ENCODE results near the gene SMKR1. TPM values are rescaled to one million over a fixed set of nuclear protein-coding genes. Genes with fewer than 3 reads are reported as not detected.
"Not testable (repeated sequence)": the region's sequence is repeated elsewhere in the genome, so short reads cannot be mapped to it uniquely, and the experiment has no call there.

The SMKR1 gene
- total RNA-seq, 2 donors from 2014 or later: not detected

DNA sequence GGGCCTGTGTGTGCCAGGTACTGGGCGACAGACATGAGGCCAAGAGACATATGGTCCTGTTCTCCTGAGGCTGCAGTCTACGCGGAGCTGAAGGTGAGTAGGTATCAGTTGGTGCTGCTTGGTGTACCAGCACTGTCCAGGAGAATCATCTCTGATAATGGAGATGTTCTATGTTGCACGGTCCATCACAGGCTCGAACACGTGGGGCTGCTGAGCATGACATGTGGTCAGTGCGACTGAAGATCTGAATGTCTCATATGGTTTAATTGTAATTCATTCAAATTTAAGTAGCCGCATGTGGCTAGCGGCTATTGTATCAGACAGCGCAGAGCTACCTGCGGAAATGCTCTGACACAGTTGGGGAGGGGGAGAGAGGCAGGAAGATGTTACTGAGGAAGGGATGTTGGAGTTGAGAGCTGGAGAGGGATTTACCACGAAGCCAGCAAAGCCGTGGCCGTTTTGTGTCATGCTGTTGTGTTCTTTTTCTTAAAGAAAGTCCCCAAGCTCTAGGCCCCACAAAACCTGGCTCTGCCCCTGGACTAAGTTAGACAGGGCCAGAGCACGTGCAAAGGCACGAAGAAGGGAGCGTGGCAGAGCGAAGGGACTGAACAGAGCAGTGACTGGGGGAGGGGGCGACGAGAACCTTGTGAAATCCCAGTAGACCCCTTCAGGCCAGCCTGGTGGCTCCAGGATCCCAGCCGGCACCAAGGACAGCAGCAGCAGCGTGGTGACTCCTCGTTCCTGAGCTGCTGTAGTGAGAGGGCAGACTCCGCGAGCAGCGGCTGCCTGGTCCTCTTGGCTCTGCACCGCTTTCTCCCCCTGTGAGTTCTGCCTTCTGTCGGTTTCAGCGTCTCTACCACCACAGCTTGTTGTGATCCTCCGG is 20.0 kb downstream of the SMKR1 start:
- DNase-seq (ENCODE audit: low spot score): no peak
- intact Hi-C loops (cut with DNase I): no loop called here

DNA sequence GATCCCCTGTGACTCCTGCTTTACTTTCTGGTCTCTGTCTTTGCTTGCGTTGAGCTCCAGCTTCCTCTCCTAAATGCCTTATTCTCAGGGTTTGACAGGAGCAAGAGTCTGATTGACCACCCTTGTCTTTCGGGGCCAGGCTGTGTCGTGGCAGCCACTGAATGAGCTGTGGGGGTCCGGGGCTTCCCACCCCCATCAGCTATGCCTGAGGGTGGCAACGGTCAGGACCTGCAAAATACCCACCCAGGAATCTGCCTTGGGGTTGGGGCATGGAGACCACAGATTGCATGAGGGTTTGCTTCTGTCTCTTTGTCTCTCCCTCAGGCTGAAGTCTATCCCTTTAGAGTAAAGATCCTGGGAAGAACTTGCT is 20.6 kb downstream of the SMKR1 start:
- no peak for DNase-seq (ENCODE audit: low spot score)
- intact Hi-C loops (cut with DNase I): no loop called here

DNA sequence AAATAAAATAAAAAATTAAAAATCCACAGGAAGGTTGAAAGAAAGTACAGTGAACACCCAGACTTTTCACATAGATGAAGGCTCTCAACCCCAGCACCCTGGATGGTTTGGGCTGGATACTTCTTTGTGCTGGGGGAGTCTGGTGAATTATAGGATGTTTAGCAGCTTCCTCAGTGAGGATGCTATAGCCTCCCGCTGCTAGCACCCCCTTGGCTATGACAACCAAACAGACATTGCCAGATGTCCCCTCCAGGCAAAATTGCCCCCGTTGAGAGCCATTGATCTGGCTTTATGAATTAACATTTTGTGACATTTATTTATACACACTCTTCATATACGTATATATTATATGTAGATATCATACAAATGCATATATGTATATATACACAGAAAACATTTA is 21.6 kb downstream of the SMKR1 start:
- DNase-seq (ENCODE audit: low spot score): no peak
- intact Hi-C loops (cut with DNase I): no loop called here

DNA sequence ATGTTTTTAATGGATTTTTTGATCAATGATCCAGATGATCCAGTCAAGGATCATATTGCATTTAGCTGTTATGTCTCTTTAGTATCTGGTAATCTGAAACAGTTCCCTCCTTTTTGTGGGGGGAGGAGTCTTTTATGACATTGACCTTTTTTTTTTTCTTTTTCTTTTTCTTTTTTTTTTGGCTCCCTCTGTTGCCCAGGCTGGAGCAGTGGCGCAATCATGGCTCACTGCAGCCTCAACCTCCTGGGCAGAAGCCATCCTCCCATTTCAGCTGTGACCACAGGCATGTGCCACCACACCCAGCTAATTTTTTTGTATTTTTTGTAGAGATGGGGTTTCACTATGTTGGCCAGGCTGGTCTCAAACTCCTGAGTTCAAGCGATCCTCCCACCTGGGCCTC is 22.1 kb downstream of the SMKR1 start:
- intact Hi-C loops (cut with DNase I): not testable (repeated sequence)
- DNase-seq (ENCODE audit: low spot score): peak; percentile 84

DNA sequence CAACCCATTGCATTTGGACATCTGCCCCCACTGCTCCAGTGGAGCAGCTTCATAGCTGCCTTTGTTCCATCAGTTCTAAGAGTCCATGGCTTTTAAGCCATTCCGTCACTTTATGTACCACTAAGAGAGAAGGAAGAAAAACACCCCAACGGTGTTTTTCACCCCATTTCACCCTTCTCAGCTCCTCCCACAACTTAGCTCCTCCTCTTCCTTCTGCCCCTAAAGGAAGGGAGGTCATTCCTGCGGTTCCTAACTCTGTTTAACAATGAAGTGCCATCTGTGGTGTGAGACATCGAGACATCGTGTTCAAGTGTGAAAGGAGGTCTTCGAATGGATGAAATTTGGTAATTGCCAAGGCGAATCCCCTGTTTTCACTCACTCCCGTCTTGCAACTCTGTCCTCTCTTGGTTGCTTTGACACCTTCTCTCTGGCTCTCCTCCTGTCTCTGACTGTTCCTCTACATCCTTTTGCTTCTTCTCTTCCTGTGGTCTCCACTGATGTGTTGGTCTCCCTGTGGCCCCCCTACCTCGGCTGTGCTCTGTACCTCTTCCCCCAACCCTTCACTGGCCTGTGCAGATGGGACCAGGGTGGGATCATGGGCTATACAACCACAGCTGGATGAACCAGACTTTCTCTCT is 23.0 kb downstream of the SMKR1 start:
- intact Hi-C loops (cut with DNase I): no loop called here
- DNase-seq (ENCODE audit: low spot score): no peak

DNA sequence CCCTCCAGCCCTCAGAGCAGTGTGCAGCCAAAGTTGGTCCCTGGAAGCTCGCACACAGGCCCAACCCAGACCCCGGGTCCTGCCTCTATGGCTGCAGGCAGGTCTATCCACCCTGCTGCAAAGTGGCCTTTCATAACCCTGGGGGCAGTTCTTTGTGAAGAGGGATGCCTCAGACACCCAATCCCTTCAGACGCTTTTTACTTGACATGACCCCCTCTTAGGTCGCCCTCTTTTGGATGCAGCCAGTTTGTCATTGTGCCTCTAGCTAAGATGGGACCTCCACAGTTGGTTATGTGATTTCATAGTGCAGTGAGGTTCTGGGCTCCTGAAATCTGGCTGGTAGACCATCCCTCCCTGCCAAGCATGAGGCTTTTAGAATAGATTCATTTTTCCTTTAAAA is 27.3 kb downstream of the SMKR1 start:
- intact Hi-C loops (cut with DNase I): no loop called here
- no peak for DNase-seq (ENCODE audit: low spot score)

DNA sequence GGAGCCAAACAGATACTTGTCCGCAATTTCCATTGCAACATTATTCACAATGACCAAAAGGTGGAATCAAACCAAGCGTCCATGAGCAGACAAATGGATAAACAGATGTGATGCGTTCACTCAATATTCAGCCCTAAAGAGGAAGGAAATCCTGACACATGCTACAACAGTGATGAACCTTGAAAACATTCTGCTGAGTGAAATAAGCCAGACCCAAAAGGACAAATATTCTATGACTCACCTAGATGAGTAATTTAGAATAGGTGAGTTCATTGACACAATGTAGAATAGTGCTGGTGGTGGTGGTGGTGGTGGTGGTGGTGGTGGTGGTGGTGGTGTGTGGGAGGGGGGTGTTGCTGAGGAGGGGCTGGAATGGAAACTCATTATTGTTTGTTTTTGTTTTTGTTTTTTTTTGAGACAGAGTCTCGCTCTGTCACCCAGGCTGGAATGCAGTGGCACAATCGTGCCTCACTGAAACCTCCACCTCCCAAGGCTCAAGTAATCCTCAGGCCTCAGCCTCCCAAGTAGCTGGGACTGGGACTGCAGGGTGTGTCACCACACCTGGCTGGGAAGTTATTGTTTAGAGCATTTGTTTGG is 28.6 kb downstream of the SMKR1 start:
- intact Hi-C loops (cut with DNase I): no loop called here
- DNase-seq (ENCODE audit: low spot score): no peak

DNA sequence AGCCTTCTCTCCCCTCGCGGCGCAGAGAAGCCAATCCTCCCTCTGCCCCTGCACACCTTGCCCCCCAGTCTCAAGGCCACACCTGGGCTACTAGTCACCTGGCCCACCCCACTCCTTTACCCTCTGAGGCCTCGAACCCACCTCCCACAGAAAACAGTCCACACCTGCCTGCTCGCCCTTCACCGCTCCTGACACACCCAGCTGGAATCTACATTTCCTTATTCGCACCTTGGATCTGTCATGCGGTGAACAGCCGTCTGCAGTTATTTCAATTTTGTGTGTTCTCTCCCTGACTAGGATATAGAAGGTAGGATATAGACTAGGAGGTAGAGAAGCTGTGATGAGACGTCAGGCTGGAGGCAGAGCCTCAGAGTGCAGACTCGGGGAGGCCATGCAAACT is 29.4 kb downstream of the SMKR1 start:
- intact Hi-C loops (cut with DNase I): no loop called here
- DNase-seq (ENCODE audit: low spot score): no peak

DNA sequence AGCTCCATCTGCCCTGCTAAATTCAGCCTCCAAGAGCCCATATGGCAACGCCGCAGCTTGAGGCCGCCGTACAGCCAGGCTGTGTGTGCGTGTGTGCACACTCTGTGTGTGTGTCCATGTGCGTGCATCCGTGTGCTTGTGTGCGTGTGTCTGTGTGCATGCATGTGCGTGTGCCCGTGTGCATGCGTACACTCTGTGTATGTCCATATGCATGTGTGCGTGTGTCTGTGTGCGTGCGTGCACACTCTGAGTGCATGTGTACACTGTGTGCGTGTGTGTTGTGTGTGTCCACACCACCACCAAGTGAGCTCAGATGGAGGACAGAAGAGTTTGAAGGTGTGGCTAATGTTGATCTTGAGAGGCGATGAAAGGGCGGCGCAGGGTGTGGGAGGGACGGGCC is 30.0 kb downstream of the SMKR1 start:
- DNase-seq (ENCODE audit: low spot score): no peak
- intact Hi-C loops (cut with DNase I): no loop called here

DNA sequence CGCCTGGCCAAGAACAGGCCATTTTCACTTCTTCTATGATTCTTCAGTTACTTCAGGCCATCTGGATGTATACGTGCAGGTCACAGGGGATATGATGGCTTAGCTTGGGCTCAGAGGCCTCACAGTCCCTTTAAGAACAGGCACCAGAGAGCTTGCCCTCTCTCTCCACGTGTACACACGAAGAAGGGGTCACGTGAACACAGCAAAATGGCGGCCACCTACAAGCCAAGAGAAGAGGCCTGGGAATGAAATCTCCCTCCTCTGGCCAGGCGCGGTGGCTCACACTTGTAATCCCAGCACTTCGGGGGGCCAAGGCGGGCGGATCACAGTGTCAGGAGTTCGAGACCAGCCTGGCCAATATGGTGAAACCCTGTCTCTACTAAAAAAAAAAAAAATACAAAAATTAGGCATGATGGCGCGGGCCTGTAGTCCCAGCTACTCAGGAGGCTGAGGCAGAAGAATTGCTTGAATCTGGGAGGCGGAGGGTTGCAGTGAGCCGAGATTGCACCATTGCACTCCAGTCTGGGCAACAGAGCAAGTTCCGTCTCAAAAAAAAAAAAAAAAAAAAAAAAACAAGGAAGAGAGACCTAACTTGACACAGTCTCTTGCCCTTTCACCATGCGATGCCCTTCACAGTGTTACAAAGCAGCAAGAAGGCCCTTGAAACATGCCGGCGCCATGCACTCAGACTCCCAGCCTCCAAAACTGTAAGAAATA is 32.4 kb downstream of the SMKR1 start:
- DNase-seq (ENCODE audit: low spot score); intact Hi-C loops (cut with DNase I): not testable (repeated sequence)

DNA sequence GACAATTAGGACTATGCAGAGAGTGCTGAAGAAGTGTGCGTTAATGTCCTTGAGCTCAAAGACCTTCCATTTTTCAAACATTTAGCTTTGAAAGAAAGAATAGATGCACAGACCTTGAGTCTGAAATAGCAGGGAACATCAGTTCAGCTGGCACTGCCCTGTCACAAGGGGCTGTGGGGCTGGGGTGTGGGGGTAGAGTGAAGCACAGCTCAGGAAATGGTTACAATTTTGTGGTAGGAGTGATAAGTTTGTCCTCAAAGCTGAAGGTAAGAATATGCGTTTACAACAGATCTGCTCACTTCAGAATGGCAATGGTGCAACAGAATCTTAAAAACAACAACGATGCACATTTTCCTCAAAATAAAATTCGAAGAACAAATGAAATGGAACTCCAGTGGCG is 33.6 kb downstream of the SMKR1 start:
- intact Hi-C loops (cut with DNase I): no loop called here

DNA sequence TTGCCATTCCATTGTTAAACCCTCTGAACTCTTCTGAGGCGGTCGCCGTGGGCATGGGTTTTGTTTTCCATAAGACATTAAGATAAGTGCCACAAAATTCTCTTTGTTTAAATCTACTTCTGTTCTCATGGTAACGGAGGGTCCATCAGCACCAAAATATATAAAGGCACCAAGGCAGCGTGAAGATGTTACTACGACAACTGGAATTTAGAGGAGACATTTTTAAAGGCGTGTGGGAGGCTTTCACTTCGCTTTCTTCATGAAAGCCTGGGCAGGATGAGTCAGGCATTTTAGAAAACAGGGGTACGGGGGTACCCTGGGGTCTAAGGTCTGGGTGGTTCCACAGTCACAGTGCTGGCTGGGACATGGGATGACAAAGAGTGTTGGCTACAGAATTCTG is 34.0 kb downstream of the SMKR1 start:
- no peak for DNase-seq (ENCODE audit: low spot score)
- intact Hi-C loops (cut with DNase I): no loop called here

More for the DNA sequence above, 33.6 kb downstream of the SMKR1 start:
- no peak for DNase-seq (ENCODE audit: low spot score)

DNA sequence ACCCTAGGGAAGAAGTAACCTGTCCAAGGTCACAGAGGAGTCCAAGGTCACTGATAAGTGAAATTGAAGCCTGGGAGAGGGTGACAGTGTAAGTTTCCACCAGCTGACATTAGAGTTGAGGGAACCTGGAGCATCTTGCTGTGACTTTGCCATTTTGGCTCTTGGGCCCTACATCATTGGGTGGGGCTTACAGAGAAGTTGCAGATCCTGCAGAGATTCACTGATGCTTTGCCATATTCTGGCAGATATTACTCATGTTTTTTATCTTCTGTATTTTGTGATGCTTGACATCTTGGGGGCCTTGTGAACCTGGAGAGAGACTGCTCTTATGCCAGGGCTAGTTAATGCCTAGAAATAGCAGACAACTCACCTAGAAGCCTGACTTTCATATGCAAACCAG is 36.5 kb downstream of the SMKR1 start:
- intact Hi-C loops (cut with DNase I): no loop called here
- DNase-seq (ENCODE audit: low spot score): no peak

DNA sequence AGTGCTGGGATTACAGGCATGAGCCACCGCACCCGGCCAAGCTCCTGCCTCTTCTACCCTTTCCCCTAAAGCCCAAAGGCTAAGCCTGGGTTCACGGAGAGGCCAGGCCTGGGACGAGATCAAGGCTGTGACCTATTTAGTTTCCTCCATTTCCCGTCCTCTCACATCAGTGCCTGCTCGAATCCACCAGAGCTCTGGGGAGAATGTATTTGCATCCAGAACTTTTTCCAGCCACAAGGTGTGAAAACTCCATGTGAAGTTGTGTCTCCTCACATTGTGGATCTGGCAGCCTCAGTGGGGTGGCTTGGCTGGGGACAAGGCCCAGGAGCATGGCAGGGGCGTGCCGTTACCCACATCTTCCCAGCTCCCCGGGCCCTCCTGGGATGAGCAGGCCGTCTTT is 38.0 kb downstream of the SMKR1 start:
- intact Hi-C loops (cut with DNase I): no loop called here
- no peak for DNase-seq (ENCODE audit: low spot score)

DNA sequence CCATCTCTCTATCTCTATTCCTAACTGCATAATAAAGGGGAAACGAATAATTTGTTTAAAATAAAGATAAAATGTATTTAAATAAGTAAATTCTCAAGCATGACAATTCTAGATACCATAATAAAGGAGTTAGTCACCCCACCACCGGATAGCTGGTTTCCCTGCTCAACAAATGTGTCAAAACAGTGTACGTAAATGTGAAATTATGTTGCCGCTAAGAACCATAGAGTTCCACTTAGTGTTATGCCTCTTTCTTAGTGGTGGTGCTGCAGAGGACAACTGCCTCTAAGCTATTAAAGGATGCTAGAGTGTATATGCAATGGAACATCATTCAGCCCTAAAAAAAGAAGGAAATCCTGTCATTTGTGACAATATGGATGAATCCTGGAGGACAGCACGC is 42.4 kb downstream of the SMKR1 start:
- DNase-seq (ENCODE audit: low spot score): no peak
- intact Hi-C loops (cut with DNase I): no loop called here

DNA sequence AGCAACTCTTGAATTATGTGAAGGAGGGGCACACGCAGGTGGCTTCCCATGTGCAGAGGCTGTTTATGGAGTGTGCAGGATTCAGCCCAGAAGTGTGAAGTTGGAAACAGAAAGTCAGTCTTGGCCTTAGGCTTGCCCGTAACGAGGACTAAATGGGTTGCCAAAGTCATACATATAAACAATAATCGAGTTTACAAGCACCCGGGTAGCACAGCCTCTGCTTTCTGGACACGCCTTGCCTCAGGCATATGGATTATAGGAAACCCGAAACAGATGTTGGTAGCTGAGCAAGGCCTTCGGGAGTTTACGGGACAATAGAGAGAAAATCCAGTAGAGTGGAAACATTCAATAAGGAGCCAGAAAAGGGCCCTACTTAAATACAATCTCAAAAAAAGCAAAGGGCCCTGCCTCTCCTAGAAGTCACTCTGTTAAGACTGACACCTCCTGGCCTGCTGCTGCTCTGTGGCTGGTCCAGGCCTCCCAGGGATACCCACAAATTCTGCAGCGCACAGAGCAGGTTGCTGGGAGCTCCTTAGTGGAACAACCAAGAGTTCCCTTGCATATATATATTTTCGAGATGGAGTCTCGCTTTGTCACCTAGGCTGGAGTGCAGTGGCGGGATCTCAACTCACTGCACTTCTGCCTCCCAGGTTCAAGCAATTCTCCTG is 48.5 kb downstream of the SMKR1 start:
- DNase-seq (ENCODE audit: low spot score): peak; percentile 1
- intact Hi-C loops (cut with DNase I): no loop called here

DNA sequence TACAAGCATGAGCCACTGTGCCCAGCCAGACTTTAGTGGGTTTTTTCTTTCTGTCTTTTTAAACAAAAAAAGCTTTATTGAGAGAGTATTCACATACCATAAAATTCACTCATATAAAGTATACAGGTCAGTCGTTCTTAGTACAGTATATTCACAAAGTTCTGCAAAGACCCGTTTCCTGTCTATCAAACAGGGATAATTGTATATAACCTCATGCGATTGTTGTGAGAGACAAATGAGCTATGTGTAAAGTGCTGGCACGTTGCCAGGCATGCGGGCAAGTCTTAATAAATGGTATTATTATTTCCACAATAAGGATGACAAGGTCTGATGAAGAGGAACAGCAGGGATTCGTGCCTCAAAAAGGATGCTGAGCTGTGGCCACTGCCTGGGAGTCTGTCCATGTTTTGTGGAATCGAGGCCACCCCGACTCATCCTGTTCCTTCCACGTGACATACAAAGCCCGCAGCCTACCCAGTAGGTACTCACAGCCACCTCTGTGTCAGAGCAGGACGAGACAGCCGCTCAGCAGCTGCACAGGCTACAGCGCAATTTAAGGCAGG is 51.6 kb downstream of the SMKR1 start:
- DNase-seq (ENCODE audit: low spot score): no peak
- intact Hi-C loops (cut with DNase I): no loop called here

DNA sequence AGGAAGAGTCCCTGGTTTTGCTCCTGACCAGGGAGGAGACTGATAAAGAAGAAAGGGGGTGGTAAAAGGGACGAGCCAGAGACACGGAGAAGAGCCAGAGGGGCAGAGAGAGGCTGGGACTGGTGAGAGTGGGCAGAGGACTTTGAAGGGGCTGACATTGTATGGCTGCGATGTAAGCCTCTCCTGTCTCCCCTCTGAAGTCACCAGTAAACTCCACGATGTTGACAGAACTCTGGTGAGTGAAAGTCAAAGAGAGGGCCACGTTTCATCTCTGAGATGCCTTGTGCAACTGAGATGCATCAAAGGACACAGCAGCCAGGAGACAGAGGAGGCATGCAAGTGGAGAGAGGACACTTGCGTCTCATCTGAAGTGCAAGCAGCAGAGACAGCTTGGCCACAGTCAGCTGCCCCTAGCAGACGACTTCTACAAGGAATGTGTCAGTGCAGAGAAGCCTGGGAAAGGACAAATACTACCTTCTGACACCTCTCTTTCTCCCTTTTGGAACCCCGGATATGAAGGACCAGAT is 54.3 kb downstream of the SMKR1 start:
- DNase-seq (ENCODE audit: low spot score): no peak

More for the DNA sequence above, 54.3 kb downstream of the SMKR1 start:
- intact Hi-C loops (cut with DNase I): no loop called here

All from posterior vena cava (tissue), 2 donors.